ENCODE results near the gene EFTUD2.
A peak's percentile ranks its signal among the peaks of the same experiment; 100 is the strongest.

EFTUD2 gene

GRCh38 chr17:44889003-44889402 is 10.2 kb downstream of the EFTUD2 start:
- no peak for DNase-seq

DNA sequence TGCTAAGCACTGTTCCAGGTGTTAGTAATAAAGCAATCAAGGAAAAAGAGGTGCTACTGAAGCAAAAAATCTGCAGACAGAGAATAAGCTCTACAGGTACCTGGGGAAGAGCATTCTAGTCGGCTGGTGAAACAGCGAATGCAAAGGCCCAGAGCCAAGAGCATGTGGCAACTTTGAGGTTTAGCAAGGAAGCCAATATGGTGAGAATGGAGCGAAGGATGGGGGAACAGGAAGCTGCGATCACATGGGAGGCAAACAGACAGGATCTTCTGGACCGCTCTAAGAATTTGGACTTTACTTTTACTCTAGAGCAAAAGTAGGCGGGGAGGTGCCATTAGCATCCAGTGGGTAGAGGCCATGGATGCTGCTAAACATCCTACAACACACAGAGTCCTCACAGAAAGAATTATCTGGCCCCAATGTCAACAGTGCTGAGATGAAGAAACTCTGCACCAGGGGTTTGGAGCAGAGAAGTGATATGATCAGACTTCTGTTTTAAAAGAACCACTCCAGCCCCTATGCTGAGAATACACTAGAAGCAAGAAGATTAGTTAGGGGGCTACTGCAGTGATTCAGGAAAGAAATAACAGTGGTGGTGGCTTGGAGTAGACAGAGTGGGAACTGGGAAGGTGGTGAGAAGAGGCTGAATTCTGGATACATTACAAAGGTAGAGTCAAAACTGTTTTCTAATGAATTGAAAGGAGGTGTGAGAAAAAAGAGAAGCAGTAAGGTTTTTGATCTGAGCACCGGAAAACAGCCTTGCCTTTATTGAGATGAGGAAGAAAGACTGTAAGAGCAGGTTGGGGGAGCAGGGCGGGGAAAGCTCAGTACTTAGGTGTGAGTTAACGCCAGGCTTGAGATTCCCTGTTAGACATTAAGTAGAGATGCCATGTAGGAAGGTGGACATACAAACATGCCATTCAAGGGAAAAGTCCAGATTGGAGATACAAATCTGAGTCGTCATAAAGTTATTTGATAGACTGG is 11.0 kb downstream of the EFTUD2 start:
- no peak for DNase-seq

DNA sequence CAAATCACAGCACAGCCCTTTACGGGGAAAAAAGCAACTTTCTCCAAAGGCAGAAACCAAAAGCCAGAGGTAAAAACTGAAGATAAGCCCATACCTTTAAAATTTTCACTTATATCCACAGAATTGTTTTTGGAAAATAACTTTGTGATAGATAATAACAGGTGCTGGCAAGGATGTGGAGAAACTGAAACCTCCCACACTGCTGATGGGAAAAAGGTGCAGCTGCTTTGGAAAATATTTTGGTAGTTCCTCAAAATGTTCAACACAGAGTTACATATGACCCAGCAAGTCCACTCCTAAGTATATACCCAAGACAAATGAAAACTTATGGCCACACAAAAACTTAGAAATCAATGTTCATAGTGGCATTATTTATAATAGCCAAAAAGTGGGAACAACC is 12.2 kb downstream of the EFTUD2 start:
- DNase-seq, result no peak

GRCh38 chr17:44884941-44885340 is 14.3 kb downstream of the EFTUD2 start:
- no peak for DNase-seq

DNA sequence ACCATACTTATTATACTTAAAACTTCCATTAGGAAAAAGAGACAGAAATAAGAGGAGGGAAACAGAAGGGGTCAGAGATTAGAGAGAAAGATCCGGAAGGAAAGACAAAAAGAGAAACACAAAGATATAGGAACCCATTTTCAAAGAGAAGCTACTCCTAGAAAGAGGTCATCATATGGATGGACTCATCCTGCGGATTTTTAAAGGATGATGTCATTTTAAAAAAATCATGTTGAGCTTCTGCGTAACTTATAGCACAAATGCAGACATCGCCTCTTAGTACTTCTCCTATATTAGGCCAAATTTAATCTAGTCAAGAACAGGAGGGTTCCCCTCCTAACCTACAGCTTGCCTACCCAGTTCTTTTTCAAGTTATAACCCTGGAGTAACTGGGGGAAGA is 18.1 kb downstream of the EFTUD2 start:
- no peak for DNase-seq

GRCh38 chr17:44880062-44880461 is 19.2 kb downstream of the EFTUD2 start:
- no peak for DNase-seq

DNA sequence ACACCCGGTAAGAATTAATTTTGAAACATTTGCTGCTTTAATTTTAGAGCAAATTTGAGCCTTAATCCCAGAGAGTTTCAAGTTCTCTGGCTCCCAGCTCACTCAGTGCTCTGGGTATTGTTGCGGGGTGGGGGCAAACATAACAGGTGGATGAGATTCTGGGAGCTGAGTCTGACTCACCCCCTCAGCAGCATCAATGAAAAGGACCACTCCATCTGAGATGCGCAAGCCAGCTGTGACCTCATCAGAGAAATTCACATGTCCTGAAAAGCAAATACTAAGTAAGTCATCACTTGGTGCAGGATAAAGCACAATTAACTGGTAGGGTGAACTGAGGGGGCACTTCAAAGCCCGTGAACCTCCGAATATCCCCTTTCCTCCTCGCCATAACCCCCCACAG is 19.9 kb downstream of the EFTUD2 start:
- DNase-seq, result no peak

DNA sequence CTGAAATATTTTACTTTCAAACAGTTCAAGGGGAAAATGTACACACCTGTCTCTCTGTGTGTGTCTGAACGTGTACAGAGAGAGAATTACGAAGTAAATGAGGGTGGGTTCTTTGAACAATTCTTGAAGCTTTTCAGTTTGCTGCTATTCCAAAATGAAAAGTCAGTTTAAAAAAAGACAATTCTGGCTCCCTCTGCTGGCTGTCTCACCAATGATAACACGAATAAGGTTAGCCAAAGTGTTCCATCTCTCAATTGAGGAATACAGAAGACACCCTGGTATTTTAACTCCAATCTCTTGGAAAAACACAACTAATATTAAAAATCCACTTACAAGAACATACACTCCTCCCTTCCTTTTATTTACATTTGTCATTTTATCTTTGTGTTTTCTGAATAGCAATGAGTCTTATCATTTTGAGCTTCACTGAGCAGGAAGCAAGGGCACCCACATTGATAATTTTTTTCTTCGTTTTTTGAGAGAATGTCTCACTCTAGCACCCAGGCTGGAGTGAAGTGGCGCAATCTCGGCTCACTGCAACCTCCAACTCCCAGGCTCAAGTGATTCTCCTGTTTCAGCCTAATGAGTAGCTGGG is 20.5 kb downstream of the EFTUD2 start:
- DNase-seq, result peak in 5 of 56 donors; percentile 3 to 38 (median 8)

- no peak for DNase-seq
These were observed 22.1 kb downstream of the EFTUD2 start for GRCh38 chr17:44877121-44877520.

DNA sequence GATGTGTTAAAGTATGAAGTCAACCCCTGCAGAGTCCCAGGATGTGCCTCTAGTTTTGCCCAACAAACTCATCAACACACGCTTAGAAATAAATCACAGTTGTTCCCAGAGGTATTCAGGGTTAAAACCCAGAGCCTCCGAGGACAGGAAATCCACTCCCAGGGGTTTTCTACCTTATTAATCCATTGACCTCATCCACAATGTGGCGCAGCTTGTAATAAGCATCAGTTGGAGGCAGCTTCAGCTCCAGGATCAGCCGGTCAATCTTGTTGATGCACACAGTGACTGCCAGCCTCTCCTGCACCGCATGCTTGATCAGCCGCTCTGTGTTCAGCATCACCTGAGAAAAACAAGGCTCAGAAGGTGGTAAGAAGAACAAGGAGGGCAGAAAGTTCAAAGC is 23.5 kb downstream of the EFTUD2 start:
- DNase-seq, result no peak

GRCh38 chr17:44872131-44872768 is 27.0 kb downstream of the EFTUD2 start:
- DNase-seq, result peak in 1 of 56 donors; percentile 5

DNA sequence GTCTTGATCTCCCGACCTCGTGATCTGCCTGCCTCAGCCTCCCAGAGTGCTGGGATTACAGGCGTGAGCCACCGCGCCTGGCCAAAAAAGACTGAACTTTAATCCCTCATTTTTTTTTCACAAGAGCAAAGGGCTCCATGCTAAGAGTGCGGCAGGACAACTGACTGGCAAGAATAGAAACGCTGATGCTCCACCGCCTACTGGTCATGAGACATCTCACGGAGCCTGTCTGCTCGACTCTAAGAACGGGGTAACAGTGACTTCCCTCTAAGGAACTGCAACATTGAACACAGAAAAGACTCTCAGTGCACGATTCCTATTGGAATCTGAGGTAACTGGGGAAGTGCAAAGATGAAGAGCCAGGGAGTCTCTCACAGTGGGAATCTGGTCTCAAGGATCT is 27.7 kb downstream of the EFTUD2 start:
- no peak for DNase-seq

- DNase-seq, result no peak
These were observed 31.4 kb downstream of the EFTUD2 start for GRCh38 chr17:44867841-44868240.

DNA sequence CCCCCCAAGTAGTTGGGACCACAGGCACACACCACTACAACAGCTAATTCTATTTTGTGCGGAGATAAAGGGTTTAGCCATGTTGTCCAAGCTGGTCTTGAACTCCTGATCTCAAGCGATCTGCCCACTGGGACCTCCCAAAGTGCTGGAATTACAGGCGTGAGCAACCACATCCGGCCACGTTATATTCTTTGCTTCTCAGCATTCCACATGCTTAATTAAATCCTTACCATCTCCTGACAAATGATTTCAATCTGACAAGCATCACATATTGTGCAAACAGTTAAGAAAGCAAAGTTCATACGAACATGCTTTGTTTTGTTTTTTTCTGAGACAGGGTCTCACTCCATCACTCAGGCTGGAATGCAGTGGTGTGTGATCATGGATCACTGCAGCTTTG is 33.3 kb downstream of the EFTUD2 start:
- no peak for DNase-seq

DNA sequence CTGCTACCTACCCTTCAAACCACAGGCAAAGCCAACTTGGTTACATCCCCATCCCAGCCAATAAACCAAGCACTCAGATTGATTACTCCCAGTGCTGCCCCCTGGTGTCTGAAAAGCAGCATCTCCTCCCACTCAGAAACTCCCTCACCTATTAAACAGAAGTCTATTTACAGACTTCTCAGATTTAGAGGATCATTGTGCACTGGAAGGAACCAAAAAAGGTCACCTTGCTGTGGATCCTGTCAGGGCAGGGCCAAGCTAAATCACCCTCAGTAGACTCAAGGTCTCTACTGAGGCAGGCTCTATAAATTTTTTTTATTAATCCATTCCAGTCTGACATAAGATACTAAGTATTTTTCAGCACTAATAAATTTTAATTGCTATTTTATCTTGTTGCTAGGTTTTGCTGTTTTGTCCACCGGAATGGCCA is 34.0 kb downstream of the EFTUD2 start:
- DNase-seq, result peak in 45 of 56 donors; percentile 1 to 79 (median 32)

- no peak for DNase-seq
These were observed 34.4 kb downstream of the EFTUD2 start for GRCh38 chr17:44864831-44865230.

GRCh38 chr17:44863061-44863918 is 36.0 kb downstream of the EFTUD2 start:
- DNase-seq, result no peak

DNA sequence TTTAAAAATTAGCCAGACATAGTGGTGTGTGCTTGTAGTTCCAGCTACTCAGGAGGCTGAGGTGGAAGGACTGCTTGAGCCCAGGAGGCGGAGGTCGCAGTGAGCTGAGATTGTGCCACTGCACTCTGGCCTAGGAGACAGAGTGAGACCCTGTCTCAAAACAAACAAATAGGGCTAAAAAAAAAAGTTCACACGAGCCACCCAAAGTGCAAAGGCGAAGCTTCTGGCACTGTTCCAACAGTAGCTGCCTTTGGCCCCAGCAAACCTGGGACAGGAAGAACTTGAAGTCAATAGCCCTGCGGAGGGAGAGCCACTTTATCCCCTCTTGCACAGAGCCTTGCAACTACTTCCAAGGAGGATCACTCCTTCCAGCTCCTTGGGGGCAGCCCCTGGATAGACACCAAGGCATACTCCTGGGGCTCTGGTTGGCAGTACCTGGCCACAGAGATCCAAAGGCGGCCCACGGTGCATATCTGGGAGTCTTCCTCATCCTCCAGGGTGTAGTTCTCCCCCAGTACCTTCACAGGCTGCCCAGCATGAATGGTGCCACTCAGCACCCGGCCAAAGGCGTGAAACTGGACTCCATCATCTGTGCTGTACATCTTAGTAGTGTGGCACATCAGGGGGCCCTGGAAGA is 36.8 kb downstream of the EFTUD2 start:
- DNase-seq, result no peak

DNA sequence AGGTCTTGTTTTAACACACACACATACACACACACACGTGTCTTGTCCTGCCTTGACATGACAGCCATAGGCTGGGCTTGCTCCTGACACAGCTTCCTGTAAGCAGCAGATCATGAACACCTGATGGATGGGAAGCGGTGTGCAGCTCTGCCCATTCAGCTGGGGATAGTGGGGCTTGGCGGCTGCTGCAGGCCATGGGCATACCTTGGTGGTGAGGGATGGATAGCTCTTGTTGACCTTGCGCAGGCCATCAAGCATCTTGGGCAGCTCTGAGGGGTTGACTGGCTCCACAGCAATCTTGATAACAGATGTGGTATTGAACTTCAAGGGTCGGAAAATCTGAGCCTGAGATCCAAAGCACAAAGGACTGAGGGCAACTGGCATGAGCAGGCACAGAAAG is 39.5 kb downstream of the EFTUD2 start:
- DNase-seq, result no peak

DNA sequence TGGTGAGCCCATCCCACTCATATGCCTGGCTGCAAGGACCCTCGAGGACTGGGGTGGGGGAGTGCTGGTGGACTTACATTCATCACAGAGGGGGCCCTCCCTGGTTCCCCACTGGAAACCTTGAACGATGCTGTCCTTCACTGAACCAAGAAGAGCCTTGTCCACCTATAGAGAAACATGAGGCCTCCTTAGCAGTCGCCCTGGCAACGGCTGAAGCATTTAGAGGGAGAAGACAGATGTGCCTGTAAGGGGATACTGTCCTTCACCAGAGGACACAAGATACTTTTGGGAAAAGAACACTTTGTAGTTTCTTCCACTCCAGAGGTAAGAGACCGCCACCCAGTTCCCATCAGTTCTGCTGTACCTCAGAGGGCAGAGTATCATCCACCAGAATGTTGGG is 45.1 kb downstream of the EFTUD2 start:
- DNase-seq, result no peak

DNA sequence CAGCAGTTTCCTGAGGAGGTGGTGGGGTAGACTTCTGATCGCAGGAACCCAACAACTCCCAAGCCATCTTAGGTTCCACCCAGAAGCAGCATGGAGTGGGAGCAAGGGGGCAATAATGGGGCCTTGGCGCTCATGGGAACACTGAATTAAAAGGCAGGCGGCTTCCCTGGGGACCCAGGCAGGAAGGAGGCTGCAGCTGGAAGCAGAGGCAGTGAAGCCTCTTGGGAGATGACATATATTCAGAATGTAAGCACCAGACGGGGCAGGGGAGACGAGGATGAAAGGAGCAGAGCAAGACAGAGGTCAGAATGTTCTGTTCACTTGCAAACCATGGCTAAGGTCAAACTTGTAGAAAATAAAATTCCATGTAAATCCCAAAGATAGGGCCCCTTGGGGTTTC is 48.6 kb downstream of the EFTUD2 start:
- no peak for DNase-seq

Measured in nucleus accumbens (tissue), 56 donors.